K562 (cell line): Measurements from ENCODE around the gene DSE. TPM values are rescaled to one million over a fixed set of nuclear protein-coding genes. Genes with fewer than 3 reads are reported as not detected.

ENCODE experiments used
- MEIS2 ChIP-seq: fragments of 450-650 bp; IDR thresholded peaks from 2 replicates; pipeline ENCODE4 v1.6.1; 2014; ENCODE audit warnings: mild to moderate bottlenecking; ENCODE audit not compliant: partially characterized antibody
- polyA plus RNA-seq, 8 experiments: library from polyadenylated mRNA; depleted of rRNA in 4 of 8; stranded (reverse) in 5 of 8; unstranded in 3 of 8; fragments of >200 nt; fragmentation: Nextera tagmentation in 2 of 8; fragmentation: Illumina TruSeq in 1 of 8; extraction: Ambion mirVana in 2 of 8; extraction: Trizol in 1 of 8; gene quantifications; 2 replicates each; pipeline versions ENCODE4 v1.2.1 to v1.2.3, GENCODE V29; 2011 to 2014; ENCODE audit warnings: inconsistent platforms in 1 of 8, missing spikeins in 1 of 8
- total RNA-seq, 7 experiments: library from RNA; depleted of rRNA in 6 of 7; stranded (reverse); fragments of >200 nt in 6 of 7; fragmentation: Illumina TruSeq in 2 of 7; extraction: Trizol in 2 of 7; gene quantifications; 2 replicates each; pipeline versions ENCODE4 v1.2.1 to v1.2.3, GENCODE V29; 2011 to 2021; ENCODE audit warnings: low replicate concordance in 1 of 7
- TF ChIP-seq, protein P1 (sequence below): fragments of 450-650 bp; IDR thresholded peaks from 2 replicates; pipeline ENCODE4 v1.6.1; 2016; ENCODE audit warnings: mild to moderate bottlenecking, moderate library complexity

The DSE gene
- total and polyA plus RNA-seq, 9 of the 15 experiments (the other 6 are each of a cell fraction or from before 2014, with no cell fraction given): 0.49 to 1.7 (median 0.79) TPM

DNA sequence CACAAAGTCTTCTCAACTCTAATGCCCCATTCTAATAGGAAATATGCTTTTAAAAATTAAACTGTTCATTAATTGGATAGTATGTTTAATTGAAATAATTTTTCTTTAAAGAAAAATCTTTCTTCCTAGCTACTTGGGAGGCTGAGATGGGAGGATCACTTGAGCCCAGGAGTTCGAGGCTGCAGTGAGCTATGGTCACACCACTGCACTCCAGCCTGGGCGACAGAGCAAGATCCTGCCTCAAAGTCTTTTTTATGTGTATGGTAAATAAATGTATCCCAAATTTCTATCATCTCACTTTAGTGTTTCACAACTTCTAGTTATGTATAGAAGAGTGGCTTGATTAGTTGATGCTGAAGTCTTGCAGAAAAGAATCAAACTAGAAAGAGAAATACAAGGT lies 4.5 kb downstream of the DSE start (continued):
- TF ChIP-seq, protein P1, sequence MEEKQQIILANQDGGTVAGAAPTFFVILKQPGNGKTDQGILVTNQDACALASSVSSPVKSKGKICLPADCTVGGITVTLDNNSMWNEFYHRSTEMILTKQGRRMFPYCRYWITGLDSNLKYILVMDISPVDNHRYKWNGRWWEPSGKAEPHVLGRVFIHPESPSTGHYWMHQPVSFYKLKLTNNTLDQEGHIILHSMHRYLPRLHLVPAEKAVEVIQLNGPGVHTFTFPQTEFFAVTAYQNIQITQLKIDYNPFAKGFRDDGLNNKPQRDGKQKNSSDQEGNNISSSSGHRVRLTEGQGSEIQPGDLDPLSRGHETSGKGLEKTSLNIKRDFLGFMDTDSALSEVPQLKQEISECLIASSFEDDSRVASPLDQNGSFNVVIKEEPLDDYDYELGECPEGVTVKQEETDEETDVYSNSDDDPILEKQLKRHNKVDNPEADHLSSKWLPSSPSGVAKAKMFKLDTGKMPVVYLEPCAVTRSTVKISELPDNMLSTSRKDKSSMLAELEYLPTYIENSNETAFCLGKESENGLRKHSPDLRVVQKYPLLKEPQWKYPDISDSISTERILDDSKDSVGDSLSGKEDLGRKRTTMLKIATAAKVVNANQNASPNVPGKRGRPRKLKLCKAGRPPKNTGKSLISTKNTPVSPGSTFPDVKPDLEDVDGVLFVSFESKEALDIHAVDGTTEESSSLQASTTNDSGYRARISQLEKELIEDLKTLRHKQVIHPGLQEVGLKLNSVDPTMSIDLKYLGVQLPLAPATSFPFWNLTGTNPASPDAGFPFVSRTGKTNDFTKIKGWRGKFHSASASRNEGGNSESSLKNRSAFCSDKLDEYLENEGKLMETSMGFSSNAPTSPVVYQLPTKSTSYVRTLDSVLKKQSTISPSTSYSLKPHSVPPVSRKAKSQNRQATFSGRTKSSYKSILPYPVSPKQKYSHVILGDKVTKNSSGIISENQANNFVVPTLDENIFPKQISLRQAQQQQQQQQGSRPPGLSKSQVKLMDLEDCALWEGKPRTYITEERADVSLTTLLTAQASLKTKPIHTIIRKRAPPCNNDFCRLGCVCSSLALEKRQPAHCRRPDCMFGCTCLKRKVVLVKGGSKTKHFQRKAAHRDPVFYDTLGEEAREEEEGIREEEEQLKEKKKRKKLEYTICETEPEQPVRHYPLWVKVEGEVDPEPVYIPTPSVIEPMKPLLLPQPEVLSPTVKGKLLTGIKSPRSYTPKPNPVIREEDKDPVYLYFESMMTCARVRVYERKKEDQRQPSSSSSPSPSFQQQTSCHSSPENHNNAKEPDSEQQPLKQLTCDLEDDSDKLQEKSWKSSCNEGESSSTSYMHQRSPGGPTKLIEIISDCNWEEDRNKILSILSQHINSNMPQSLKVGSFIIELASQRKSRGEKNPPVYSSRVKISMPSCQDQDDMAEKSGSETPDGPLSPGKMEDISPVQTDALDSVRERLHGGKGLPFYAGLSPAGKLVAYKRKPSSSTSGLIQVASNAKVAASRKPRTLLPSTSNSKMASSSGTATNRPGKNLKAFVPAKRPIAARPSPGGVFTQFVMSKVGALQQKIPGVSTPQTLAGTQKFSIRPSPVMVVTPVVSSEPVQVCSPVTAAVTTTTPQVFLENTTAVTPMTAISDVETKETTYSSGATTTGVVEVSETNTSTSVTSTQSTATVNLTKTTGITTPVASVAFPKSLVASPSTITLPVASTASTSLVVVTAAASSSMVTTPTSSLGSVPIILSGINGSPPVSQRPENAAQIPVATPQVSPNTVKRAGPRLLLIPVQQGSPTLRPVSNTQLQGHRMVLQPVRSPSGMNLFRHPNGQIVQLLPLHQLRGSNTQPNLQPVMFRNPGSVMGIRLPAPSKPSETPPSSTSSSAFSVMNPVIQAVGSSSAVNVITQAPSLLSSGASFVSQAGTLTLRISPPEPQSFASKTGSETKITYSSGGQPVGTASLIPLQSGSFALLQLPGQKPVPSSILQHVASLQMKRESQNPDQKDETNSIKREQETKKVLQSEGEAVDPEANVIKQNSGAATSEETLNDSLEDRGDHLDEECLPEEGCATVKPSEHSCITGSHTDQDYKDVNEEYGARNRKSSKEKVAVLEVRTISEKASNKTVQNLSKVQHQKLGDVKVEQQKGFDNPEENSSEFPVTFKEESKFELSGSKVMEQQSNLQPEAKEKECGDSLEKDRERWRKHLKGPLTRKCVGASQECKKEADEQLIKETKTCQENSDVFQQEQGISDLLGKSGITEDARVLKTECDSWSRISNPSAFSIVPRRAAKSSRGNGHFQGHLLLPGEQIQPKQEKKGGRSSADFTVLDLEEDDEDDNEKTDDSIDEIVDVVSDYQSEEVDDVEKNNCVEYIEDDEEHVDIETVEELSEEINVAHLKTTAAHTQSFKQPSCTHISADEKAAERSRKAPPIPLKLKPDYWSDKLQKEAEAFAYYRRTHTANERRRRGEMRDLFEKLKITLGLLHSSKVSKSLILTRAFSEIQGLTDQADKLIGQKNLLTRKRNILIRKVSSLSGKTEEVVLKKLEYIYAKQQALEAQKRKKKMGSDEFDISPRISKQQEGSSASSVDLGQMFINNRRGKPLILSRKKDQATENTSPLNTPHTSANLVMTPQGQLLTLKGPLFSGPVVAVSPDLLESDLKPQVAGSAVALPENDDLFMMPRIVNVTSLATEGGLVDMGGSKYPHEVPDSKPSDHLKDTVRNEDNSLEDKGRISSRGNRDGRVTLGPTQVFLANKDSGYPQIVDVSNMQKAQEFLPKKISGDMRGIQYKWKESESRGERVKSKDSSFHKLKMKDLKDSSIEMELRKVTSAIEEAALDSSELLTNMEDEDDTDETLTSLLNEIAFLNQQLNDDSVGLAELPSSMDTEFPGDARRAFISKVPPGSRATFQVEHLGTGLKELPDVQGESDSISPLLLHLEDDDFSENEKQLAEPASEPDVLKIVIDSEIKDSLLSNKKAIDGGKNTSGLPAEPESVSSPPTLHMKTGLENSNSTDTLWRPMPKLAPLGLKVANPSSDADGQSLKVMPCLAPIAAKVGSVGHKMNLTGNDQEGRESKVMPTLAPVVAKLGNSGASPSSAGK: no peak
- TF ChIP-seq MEIS2: no peak
- TF ChIP-seq, all 486 proteins: peak for 0
